Activated naive CD8-positive, alpha-beta T cell treated with anti-CD3 and anti-CD28 coated beads for 36 hours (primary cell): ENCODE measurements around the gene CAPZB. TPM values are rescaled to one million over a fixed set of nuclear protein-coding genes. Genes with fewer than 3 reads are reported as not detected.

ENCODE experiments used
- DNase-seq: peaks from one replicate; pipeline ENCODE4 v3.0.0; 2021
- H3K27ac Mint-ChIP-seq: one replicate; pipeline ENCODE4 v1.8.0; 2022; ENCODE audit warnings: mild to moderate bottlenecking, moderate library complexity, mixed read lengths
- H3K27me3 Mint-ChIP-seq: one replicate; pipeline ENCODE4 v1.8.0; 2022; ENCODE audit warnings: mild to moderate bottlenecking, mixed read lengths
- H3K36me3 Mint-ChIP-seq: one replicate; pipeline ENCODE4 v1.8.0; 2021; ENCODE audit warnings: mild to moderate bottlenecking, mixed read lengths
- H3K4me1 Mint-ChIP-seq: one replicate; pipeline ENCODE4 v1.8.0; 2021; ENCODE audit warnings: mixed read lengths
- H3K4me3 Mint-ChIP-seq: one replicate; pipeline ENCODE4 v1.8.0; 2022; ENCODE audit warnings: mild to moderate bottlenecking, moderate library complexity, mixed read lengths
- H3K9me3 Mint-ChIP-seq: one replicate; pipeline ENCODE4 v1.8.0; 2022; ENCODE audit warnings: mixed read lengths
- total RNA-seq, 2 experiments: library from RNA; stranded (reverse); gene quantifications; one replicate each; pipeline ENCODE4 v1.2.3, GENCODE V29; 2021

CAPZB gene
- total RNA-seq, 2 experiments from 2014 or later, result 324 to 332 TPM

DNA sequence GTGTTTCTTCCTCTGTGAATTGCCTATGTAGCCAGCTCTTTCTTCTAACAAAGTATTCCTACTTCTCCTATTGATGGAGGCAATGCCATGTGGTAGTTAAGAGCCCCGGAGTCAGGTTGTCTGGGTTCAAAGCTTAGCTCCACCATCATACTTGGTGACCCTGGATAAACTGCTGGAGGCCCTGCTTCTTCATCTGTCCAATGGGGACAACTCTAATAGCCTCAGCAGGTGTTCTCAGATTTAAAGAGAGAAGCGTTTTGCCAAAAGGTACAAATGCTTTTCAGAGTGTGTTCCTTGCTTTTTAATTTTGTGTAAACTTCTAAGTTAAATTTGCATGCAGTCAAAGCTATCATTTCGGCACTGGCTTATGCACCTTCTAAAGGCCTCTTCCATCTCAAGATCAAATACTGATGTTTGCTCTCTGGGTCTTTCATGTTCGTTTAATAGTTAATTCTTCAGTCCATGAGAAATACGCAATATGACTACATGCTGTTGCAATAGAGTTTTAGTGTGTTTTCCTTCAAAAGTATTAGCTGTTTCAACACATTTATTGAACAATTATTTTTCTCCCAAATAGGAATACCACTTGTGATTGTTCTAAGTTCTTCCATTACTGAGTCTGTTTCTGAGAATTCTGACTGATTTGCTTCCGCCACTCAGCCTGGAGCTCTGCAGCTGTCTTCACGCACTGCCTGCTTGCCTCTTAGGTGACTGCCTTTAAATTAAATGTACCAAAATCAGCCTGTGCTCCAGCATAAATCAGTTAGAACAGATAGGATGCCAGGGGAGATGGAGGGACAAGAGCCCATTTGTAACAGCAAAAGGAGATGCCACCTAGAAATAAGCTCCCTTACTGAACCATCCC is 75.6 kb downstream of the CAPZB start:
- DNase-seq, result no peak
- peaks cover 12% of the 10 kb centered on the region for H3K36me3 Mint-ChIP-seq
- H3K4me1 Mint-ChIP-seq, result peaks cover 83% of the 10 kb centered on the region
- H3K4me3 Mint-ChIP-seq, result no peak overlapping the region
- H3K27ac Mint-ChIP-seq, result no peak overlapping the region
- H3K9me3 Mint-ChIP-seq, result no peaks in the 10 kb centered on the region
- no peaks in the 10 kb centered on the region for H3K27me3 Mint-ChIP-seq

DNA sequence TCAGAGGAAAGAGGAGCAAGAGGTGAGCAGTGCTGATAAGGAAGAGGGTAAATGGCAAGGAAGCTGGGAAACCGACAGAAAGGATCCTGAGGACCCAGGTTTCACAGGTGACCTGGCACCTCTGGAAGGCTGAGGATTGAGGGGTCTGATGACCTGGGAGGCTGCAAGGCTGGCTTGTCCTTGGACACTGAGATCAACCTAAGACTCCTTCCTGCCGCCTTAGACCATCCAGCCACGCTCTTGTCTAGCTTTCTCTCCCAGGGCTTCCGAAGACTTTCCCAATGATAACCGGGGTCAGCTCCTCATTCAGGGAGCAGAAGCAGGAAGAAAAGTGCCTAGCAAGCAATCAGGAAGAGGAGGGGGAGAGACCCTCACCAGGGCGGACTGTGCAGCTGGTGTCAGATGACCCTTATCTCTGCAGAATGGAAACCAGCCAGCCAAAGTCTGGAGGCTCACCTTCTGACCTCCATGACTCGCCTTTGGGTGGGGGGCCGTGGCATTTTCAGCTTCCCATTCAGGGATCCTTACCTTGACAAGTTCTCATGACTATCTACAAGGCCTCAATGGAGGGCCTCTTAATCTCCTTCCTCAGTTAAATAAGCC is 77.7 kb downstream of the CAPZB start:
- Mint-ChIP-seq H3K4me1 (peaks cover 73% of the 10 kb centered on the region), H3K36me3 (peaks cover 17% of the 10 kb centered on the region), H3K4me3 (no peak overlapping the region), H3K27ac (no peak overlapping the region), H3K9me3 (no peaks in the 10 kb centered on the region), H3K27me3 (no peaks in the 10 kb centered on the region)
- no peak for DNase-seq

DNA sequence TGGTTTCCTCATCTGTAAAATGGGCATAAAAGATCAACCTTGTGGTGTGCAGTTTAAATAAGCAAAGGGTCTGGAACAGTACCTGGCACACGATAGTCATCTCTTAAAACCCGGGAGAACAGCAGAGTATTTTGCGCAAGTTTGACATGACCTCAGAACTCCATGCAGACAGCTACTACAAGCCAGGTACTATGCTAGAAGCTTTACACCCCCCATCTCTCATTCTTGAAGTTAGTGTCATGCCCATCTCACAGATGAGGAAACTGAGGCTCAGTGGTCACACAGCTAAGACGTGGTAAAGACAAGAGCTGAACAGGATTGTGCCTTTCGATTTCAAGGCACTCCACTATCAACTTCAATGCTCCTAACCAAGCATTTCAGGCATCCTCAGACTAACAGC is 78.7 kb downstream of the CAPZB start:
- Mint-ChIP-seq H3K27me3 (no peaks in the 10 kb centered on the region), H3K9me3 (no peaks in the 10 kb centered on the region), H3K4me3 (no peak overlapping the region), H3K27ac (peak overlapping the region; percentile 55), H3K36me3 (peaks cover 17% of the 10 kb centered on the region), H3K4me1 (peaks cover 72% of the 10 kb centered on the region)
- DNase-seq, result no peak

DNA sequence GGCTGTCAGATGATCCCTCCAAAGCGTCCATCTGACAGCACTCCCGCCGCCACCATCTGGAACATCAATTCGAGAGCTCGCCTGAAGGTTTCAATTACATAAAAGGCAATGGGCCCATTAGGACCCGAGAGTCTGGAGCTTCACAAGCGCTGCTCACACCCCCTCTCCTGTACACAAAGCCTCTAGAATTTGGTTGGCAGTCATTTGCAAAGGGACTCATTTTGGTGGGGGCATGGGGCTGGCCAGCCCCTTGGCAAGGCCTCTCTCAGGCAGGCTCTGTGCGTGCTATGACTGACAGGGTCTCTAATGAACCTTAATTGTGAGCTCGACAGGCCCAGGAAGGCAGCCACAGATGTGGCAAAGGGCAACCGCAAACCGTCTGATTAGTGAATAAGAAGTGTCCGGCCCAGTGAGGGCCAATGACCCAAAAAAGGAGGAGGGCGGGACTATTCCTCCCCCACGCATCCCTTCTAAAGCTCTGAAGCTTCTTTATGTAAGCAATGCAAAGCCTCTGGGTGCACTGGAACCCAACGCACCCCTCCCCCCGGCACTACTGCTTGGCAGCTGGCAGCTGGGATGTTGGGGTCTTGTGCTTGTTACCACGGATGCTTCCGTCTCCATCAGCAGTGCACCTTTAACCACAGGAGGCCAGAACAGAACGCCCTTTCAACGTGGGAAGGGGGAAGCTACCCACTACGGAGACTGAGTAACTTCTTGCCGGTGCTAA is 79.4 kb downstream of the CAPZB start:
- Mint-ChIP-seq H3K4me3 (no peak overlapping the region), H3K4me1 (peaks cover 67% of the 10 kb centered on the region), H3K27ac (peak overlapping the region; percentile 55), H3K9me3 (no peaks in the 10 kb centered on the region), H3K36me3 (peaks cover 13% of the 10 kb centered on the region), H3K27me3 (no peaks in the 10 kb centered on the region)
- DNase-seq, result no peak

DNA sequence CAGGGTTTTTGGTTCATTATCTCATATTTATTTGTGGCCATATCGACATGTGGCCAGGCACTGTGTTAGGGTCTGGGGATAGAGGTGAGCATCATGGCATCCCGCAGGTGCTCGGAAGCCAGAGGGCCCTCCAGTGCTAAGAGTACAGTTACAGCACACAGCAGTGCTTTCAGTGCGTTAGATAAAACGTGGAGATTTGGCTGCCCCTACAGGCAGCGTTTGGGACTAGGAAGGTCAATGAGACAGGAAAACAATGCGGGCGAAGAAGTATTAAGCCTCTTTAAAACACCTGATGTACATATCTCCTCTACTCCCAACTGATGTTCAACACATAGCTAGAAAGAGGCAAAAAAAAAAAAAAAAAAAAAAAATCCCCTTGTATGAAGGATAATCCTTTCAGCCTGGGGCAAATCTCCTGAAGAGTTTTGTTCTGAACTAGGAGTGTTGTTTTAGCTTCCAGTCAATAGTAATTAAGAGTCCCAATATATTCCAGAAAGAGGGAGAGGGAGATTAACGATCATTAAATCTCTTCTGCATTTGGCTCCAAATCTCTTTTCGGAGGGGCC is 80.1 kb downstream of the CAPZB start:
- Mint-ChIP-seq H3K4me3 (no peak overlapping the region), H3K9me3 (no peaks in the 10 kb centered on the region), H3K4me1 (peaks cover 65% of the 10 kb centered on the region), H3K36me3 (peaks cover 18% of the 10 kb centered on the region), H3K27me3 (no peaks in the 10 kb centered on the region), H3K27ac (peak overlapping the region; percentile 31)
- no peak for DNase-seq

DNA sequence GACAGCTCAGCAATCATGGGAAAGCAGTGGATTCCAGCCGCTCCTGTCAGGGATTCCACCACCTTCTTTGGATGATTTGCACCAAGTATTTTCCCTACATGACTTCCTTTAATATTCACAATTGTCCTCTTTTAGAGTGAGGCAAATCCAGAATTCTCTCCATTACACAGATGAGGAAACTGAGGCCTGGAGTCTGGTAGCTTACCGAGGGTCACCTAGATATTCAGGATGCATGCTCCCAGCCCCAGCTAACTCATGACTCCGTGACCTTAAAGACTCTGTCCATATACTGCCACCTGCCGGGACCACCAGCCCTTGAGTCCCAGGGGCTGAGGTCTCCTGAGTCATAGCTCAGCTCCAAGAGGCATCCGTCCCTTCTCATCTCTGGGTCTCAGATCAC is 80.6 kb downstream of the CAPZB start:
- peaks cover 15% of the 10 kb centered on the region for H3K36me3 Mint-ChIP-seq
- no peaks in the 10 kb centered on the region for H3K9me3 Mint-ChIP-seq
- H3K4me1 Mint-ChIP-seq, result peaks cover 64% of the 10 kb centered on the region
- H3K27me3 Mint-ChIP-seq, result no peaks in the 10 kb centered on the region
- DNase-seq, result no peak
- no peak overlapping the region for H3K4me3 Mint-ChIP-seq
- H3K27ac Mint-ChIP-seq, result peak overlapping the region; percentile 62

DNA sequence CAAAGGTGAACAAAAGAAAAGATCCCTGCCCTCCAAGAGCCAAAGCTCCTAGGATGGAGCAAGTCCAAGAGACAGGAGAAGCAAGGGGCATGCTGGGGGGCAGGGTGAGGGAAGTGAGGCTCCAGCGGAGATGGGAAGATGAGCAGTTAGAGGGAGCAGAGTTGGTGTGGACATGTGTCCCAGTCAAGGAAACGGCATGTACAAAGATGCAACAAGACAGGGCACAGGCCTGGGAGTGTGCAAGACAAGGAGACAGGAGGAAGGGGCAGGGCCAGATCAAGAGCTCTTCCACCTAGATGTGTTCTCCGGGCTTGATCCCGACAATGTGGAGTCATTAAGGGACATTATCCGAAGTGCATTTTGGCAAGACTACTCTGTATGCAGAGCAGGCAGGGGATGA is 82.1 kb downstream of the CAPZB start:
- H3K4me1 Mint-ChIP-seq, result peaks cover 64% of the 10 kb centered on the region
- H3K36me3 Mint-ChIP-seq, result peaks cover 26% of the 10 kb centered on the region
- H3K27me3 Mint-ChIP-seq, result no peaks in the 10 kb centered on the region
- H3K27ac Mint-ChIP-seq, result peak overlapping the region; percentile 43
- no peak overlapping the region for H3K4me3 Mint-ChIP-seq
- no peaks in the 10 kb centered on the region for H3K9me3 Mint-ChIP-seq
- no peak for DNase-seq

DNA sequence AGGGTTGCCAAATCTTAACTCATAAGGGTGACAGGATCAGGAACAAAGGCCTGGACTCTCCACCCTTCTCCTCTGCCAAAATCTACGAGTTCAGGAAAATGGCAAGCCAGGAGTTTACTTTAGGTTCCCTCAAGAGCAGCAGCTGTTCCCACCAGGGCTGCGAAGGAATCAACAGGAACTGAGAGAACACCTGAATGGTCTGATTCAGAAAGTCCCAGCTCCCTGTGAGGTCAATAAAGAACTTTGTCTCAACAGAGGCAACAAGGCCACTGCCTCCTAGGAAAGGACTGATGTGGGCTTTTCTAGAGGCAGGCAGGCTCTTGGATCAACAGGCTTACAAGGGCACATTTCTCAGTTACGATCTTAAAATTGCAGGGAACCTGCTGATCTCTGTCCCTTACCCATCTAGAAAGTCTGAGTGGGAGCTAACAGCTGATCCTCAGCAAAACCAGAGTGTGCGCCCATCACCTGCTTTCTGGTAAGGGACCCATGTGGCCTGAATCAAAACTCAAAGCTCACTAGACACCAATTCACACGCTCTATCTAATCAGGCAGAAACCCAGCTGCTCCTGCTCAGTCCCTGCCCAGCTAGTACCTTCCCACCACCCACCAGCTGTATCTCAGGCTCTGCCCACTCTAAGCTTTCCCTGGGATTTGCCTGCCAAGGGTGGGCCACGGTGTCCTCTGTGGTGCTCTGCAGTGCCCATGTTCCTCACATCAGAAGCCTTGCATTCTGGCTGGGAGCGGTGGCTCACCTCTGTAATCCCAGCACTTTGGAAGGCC is 83.1 kb downstream of the CAPZB start:
- no peak overlapping the region for H3K4me3 Mint-ChIP-seq
- H3K9me3 Mint-ChIP-seq, result no peaks in the 10 kb centered on the region
- peak overlapping the region; percentile 62 for H3K27ac Mint-ChIP-seq
- DNase-seq, result no peak
- H3K4me1 Mint-ChIP-seq, result peaks cover 54% of the 10 kb centered on the region
- no peaks in the 10 kb centered on the region for H3K27me3 Mint-ChIP-seq
- peaks cover 23% of the 10 kb centered on the region for H3K36me3 Mint-ChIP-seq

DNA sequence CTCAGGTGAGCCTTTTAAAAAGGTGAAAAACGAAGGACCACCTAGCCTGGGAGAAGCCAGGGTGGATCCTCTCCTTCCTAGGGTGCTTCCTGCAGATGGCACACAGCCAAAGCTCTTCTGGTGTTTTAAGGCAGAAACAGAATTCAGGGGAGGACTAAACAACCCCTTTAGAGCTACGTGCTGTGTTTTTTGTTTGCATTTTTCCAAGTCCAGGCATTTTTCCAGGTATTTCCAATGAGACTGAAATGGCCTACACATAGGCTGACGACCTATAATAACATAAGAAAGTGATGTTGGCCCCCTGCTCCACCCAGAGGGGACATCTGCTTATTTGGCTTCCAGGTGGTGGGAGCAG is 83.8 kb downstream of the CAPZB start:
- no peaks in the 10 kb centered on the region for H3K9me3 Mint-ChIP-seq
- peaks cover 47% of the 10 kb centered on the region for H3K4me1 Mint-ChIP-seq
- DNase-seq, result no peak
- H3K36me3 Mint-ChIP-seq, result peaks cover 22% of the 10 kb centered on the region
- H3K27me3 Mint-ChIP-seq, result no peaks in the 10 kb centered on the region
- H3K4me3 Mint-ChIP-seq, result no peak overlapping the region
- no peak overlapping the region for H3K27ac Mint-ChIP-seq

DNA sequence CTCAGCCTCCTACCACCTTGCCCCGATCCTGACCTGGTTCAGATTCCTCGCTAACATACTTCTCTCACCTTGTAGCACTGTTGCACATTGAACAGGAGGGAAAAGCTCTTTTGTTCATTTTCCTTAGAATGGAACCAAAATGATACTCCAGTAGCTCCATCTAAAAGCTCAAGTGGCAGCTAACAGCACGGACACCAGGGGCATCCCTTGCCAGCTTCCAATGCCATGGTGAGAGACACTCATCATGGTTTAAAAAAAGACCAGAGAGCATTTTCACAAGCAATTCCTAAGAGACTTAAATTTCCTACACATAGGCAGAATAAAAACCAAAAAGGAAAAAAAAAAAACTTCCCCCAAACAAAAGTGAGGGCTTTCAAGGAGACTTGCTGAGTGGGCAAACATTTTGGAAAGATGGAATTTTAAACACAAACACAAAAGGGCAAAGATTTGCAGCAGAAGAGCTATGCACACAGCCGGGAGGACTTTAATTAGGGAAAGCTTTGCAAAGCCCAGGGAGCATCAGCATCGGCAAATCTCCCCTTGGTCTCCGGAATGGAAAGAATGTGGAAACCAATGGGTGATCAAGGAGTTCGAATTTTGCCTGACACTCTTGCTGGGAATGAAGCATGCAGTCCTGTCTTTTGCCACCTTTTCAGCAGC is 84.3 kb downstream of the CAPZB start:
- Mint-ChIP-seq H3K36me3 (peaks cover 22% of the 10 kb centered on the region), H3K4me3 (no peak overlapping the region), H3K27me3 (no peaks in the 10 kb centered on the region), H3K27ac (peak overlapping the region; percentile 66), H3K4me1 (peaks cover 43% of the 10 kb centered on the region), H3K9me3 (no peaks in the 10 kb centered on the region)
- no peak for DNase-seq

DNA sequence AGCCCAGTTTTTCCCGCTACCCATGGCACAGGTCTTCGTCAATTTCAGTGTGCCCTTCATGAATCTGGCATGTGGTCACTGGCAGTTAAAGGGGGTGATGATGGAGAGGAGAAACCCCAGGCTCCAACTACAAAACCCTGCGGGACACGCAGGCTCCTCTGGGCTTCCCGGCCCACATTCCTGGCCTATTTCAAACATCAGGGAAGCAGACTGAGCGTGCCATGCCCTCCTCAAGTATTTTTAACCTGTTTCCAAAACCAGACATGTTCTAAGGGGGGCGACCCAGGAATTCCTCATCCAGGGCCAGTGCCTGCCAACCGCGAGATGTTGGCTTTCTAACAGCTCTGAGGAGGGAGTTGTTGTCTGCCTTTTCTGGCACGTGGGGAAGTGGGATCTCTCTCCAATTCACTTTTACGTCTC is 85.1 kb downstream of the CAPZB start:
- no peaks in the 10 kb centered on the region for H3K9me3 Mint-ChIP-seq
- DNase-seq, result no peak
- H3K4me1 Mint-ChIP-seq, result peaks cover 44% of the 10 kb centered on the region
- H3K27ac Mint-ChIP-seq, result peak overlapping the region; percentile 58
- peaks cover 22% of the 10 kb centered on the region for H3K36me3 Mint-ChIP-seq
- H3K27me3 Mint-ChIP-seq, result no peaks in the 10 kb centered on the region
- no peak overlapping the region for H3K4me3 Mint-ChIP-seq

DNA sequence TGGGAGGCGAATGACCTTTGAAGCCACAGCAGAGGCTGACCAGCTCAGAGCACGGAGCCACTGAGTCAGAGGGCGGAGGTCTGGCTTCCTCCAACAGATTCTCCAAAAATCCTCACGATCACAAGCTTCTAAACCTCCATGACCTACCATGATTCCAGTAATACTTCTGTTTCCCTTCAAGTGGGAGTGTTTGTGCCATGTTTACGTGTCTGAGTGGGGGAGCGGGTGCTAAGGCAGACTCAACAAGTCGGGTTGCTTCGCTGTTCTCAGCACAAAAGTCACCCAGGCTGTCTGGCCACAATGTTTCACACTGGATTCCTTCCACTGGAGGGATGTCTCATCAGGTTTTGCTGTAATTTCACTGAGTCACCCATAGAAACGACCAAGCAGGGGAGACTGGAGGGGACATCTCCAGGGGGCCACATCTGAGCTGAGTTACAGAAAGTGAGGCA is 87.0 kb downstream of the CAPZB start:
- Mint-ChIP-seq H3K27ac (peak overlapping the region; percentile 34), H3K9me3 (no peaks in the 10 kb centered on the region), H3K36me3 (peaks cover 22% of the 10 kb centered on the region), H3K27me3 (no peaks in the 10 kb centered on the region), H3K4me1 (peaks cover 48% of the 10 kb centered on the region), H3K4me3 (no peak overlapping the region)
- DNase-seq, result no peak

DNA sequence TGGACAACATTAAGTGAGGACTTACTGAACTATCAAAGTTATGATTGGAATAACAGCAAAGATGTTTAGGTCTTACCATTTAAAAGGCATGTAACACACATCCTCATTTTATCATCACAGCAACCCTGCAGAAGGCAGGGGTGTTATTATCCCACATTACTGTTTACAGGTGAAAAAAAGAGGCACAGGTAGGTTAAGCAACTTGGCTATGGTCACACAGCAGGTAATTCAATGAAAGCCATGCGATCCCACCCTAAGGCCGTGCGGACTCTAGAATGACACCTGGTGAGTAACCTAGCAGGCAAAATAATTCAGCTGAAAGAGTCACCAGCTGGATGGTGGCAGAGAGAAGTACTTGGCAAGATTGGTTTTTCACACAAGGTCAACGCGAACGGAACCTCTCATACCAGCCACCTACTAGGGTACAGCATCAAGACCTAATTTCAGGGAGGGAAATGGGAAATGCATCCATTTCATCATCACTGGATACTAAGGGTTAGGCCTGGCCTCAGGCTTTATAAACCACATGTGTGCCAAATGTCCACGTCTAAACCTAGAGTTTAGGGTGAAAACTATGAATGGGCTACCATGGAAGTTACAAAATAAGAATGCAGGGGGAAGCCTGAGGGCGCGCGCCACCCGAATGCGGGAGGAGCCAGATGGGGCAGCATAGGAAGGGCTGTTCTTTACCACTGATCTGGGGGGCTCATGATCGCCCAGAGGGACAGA is 88.0 kb downstream of the CAPZB start:
- Mint-ChIP-seq H3K27ac (no peak overlapping the region), H3K4me1 (peaks cover 46% of the 10 kb centered on the region), H3K4me3 (no peak overlapping the region), H3K27me3 (no peaks in the 10 kb centered on the region), H3K36me3 (peaks cover 18% of the 10 kb centered on the region), H3K9me3 (no peaks in the 10 kb centered on the region)
- DNase-seq, result no peak
